Calu3 (cell line): ENCODE measurements around the gene NEK9. TPM values are rescaled to one million over a fixed set of nuclear protein-coding genes. Genes with fewer than 3 reads are reported as not detected.
"Not testable (repeated sequence)": the region's sequence is repeated elsewhere in the genome, so short reads cannot be mapped to it uniquely, and the experiment has no call there.

Source experiments
- BruUV-seq: library from RNA; stranded (reverse); fragments of 400-500 nt; replicated peaks from 2 replicates; lab custom pipeline; 2021; lab: Mats Ljungman, UMichigan
- CTCF ChIA-PET: fragments of 300-600 bp; sonication (Branson Sonifier 250); formaldehyde crosslinking; loops from one replicate; lab custom pipeline; 2022; ENCODE audit warnings: antibody characterized with exemption; lab: Charles Lee
- DNase-seq: peaks from one replicate; pipeline ENCODE4 v3.0.0; 2022
- H3K27ac Mint-ChIP-seq: one replicate; pipeline ENCODE4 v1.8.0; 2022; ENCODE audit warnings: mixed read lengths; ENCODE audit not compliant: unreplicated experiment
- H3K27me3 Mint-ChIP-seq: one replicate; pipeline ENCODE4 v1.8.0; 2022; ENCODE audit warnings: mixed read lengths; ENCODE audit not compliant: unreplicated experiment
- H3K36me3 Mint-ChIP-seq: one replicate; pipeline ENCODE4 v1.8.0; 2022; ENCODE audit warnings: mild to moderate bottlenecking, moderate library complexity, mixed read lengths; ENCODE audit not compliant: insufficient read depth, unreplicated experiment
- H3K4me1 Mint-ChIP-seq: one replicate; pipeline ENCODE4 v1.8.0; 2022; ENCODE audit warnings: mild to moderate bottlenecking, low read depth, mixed read lengths; ENCODE audit not compliant: unreplicated experiment
- H3K4me3 Mint-ChIP-seq: one replicate; pipeline ENCODE4 v1.8.0; 2022; ENCODE audit warnings: mild to moderate bottlenecking, low read depth, moderate library complexity, mixed read lengths; ENCODE audit not compliant: unreplicated experiment
- H3K9me3 Mint-ChIP-seq: one replicate; pipeline ENCODE4 v1.8.0; 2022; ENCODE audit warnings: low read depth, mixed read lengths; ENCODE audit not compliant: unreplicated experiment
- CTCF ChIP-seq: fragments of 200-600 bp; IDR thresholded peaks from one replicate; pipeline ENCODE4 v1.8.0; 2022; ENCODE audit warnings: antibody characterized with exemption; ENCODE audit not compliant: unreplicated experiment
- intact Hi-C: fragments of 100-400 bp; cut with micrococcal nuclease; formaldehyde crosslinking; loops from one replicate; pipeline ENCODE4 v1.10.0; 2022; ENCODE audit not compliant: unreplicated experiment
- total RNA-seq: library from RNA; stranded (reverse); gene quantifications from 2 replicates; pipeline ENCODE4 v1.2.3, GENCODE V29; 2022

Gene NEK9
- total RNA-seq, 1 experiment from 2014 or later, result 63.4 TPM

GRCh38 chr14:75153295-75153694 lies 26.4 kb upstream of the NEK9 start:
- Mint-ChIP-seq H3K9me3 (no peaks in the 10 kb centered on the region), H3K27me3 (no peaks in the 10 kb centered on the region), H3K4me1 (peaks cover 31% of the 10 kb centered on the region), H3K36me3 (peaks cover 24% of the 10 kb centered on the region), H3K4me3 (no peak overlapping the region), H3K27ac (no peak overlapping the region)
- TF ChIP-seq CTCF, result no peak
- BruUV-seq, result no TSS peak
- DNase-seq, result no peak
- CTCF ChIA-PET, result interaction anchor here (0.6 to 1.0 kb wide), 2 partner anchors 140 to 151 kb away, joined by 3 to 9 read pairs; no protein-coding TSS in a partner anchor
- intact Hi-C loops, result no loop called here

GRCh38 chr14:75151851-75152250 lies 25.0 kb upstream of the NEK9 start:
- intact Hi-C loops, result no loop called here
- BruUV-seq, result no TSS peak
- Mint-ChIP-seq H3K27me3 (no peaks in the 10 kb centered on the region), H3K36me3 (peaks cover 30% of the 10 kb centered on the region), H3K27ac (no peak overlapping the region), H3K9me3 (no peaks in the 10 kb centered on the region), H3K4me1 (peaks cover 37% of the 10 kb centered on the region), H3K4me3 (no peak overlapping the region)
- CTCF ChIA-PET, result no interaction called here
- no peak for TF ChIP-seq CTCF
- DNase-seq, result no peak

GRCh38 chr14:75150637-75151036 lies 23.8 kb upstream of the NEK9 start:
- H3K27ac Mint-ChIP-seq, intact Hi-C loops, H3K4me3 Mint-ChIP-seq, H3K27me3 Mint-ChIP-seq, DNase-seq, H3K9me3 Mint-ChIP-seq, BruUV-seq, CTCF ChIA-PET: not testable (repeated sequence)
- Mint-ChIP-seq H3K36me3 (peaks cover 34% of the 10 kb centered on the region), H3K4me1 (peaks cover 35% of the 10 kb centered on the region)

GRCh38 chr14:75150150-75150549 lies 23.3 kb upstream of the NEK9 start:
- intact Hi-C loops, result no loop called here
- Mint-ChIP-seq H3K9me3 (no peaks in the 10 kb centered on the region), H3K27ac (no peak overlapping the region), H3K36me3 (peaks cover 34% of the 10 kb centered on the region), H3K4me3 (no peak overlapping the region), H3K4me1 (peaks cover 30% of the 10 kb centered on the region), H3K27me3 (no peaks in the 10 kb centered on the region)
- DNase-seq, result no peak
- CTCF ChIA-PET, result no interaction called here
- no peak for TF ChIP-seq CTCF
- BruUV-seq, result no TSS peak

- intact Hi-C loops, result no loop called here
- Mint-ChIP-seq H3K9me3 (no peaks in the 10 kb centered on the region), H3K4me1 (peaks cover 39% of the 10 kb centered on the region), H3K27ac (peak overlapping the region; percentile 66), H3K36me3 (peaks cover 44% of the 10 kb centered on the region), H3K4me3 (no peak overlapping the region), H3K27me3 (no peaks in the 10 kb centered on the region)
- no peak for TF ChIP-seq CTCF
- BruUV-seq, result no TSS peak
- peak; percentile 73 for DNase-seq
- CTCF ChIA-PET, result interaction anchor here (0.7 kb wide), 1 partner anchor 19 kb away, joined by 7 read pairs; no protein-coding TSS in a partner anchor
Observed at GRCh38 chr14:75147423-75148071, 20.7 kb upstream of the NEK9 start.
